Endometrial microvascular endothelial cells (primary cell): ENCODE measurements around the gene SLC52A3. TPM values are rescaled to one million over a fixed set of nuclear protein-coding genes. Genes with fewer than 3 reads are reported as not detected.

Source experiments
- total RNA-seq: library from RNA; depleted of rRNA; stranded (reverse); fragments of >200 nt; gene quantifications from one replicate; pipeline ENCODE4 v1.2.3, GENCODE V29; 2015; ENCODE audit errors: inconsistent ontology term

Gene SLC52A3
- total RNA-seq, 1 donor from 2014 or later: not detected

Other genes starting within 250 kb of the SLC52A3 start
- gene CSNK2A1, start 224.7 kb downstream of the SLC52A3 start, total RNA-seq: 102 TPM
- gene TCF15, start 158.2 kb downstream of the SLC52A3 start, total RNA-seq: 4.7 TPM
- gene SRXN1, start 115.3 kb downstream of the SLC52A3 start, total RNA-seq: 82.6 TPM
- not detected for gene SCRT2, start 92.7 kb downstream of the SLC52A3 start, total RNA-seq
- gene FAM110A, start 65.2 kb upstream of the SLC52A3 start, total RNA-seq: 2.1 TPM
- not detected for gene ANGPT4, start 147.8 kb upstream of the SLC52A3 start, total RNA-seq
- gene RSPO4, start 233.8 kb upstream of the SLC52A3 start, total RNA-seq: not detected